Measurements from ENCODE around the gene ZHX3.

- no peak for TF ChIP-seq CEBPZ (IDR thresholded peaks at IDR 0.05; ENCODE audit: low read depth, low read length)
- TF ChIP-seq EZH2 (IDR thresholded peaks at IDR 0.05; ENCODE audit: borderline replicate concordance, control insufficient read depth, low read depth, low read length) = no peak
- TF ChIP-seq, protein P1, sequence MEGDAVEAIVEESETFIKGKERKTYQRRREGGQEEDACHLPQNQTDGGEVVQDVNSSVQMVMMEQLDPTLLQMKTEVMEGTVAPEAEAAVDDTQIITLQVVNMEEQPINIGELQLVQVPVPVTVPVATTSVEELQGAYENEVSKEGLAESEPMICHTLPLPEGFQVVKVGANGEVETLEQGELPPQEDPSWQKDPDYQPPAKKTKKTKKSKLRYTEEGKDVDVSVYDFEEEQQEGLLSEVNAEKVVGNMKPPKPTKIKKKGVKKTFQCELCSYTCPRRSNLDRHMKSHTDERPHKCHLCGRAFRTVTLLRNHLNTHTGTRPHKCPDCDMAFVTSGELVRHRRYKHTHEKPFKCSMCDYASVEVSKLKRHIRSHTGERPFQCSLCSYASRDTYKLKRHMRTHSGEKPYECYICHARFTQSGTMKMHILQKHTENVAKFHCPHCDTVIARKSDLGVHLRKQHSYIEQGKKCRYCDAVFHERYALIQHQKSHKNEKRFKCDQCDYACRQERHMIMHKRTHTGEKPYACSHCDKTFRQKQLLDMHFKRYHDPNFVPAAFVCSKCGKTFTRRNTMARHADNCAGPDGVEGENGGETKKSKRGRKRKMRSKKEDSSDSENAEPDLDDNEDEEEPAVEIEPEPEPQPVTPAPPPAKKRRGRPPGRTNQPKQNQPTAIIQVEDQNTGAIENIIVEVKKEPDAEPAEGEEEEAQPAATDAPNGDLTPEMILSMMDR (IDR thresholded peaks at IDR 0.05 in 2 of 3, conservative IDR thresholded peaks at IDR 0.05 in 1 of 3; ENCODE audit: control insufficient read depth in 2 of 3, extremely low read depth in 1 of 3, insufficient read depth in 1 of 3, low read depth in 3 of 3, low read length in 3 of 3) = no peak
- no peak for TF ChIP-seq RFX5 (IDR thresholded peaks at IDR 0.05; ENCODE audit: low read depth, low read length)
- no peak for TF ChIP-seq BRCA1 (IDR thresholded peaks at IDR 0.05; ENCODE audit: low read depth, low read length)
- TF ChIP-seq SUZ12 (IDR thresholded peaks at IDR 0.05; ENCODE audit: unreplicated experiment) = no peak
- TF ChIP-seq MAX (IDR thresholded peaks at IDR 0.05; ENCODE audit: low read depth, low read length) = no peak
- no peak for TF ChIP-seq BCL11A (IDR thresholded peaks at IDR 0.05; ENCODE audit: low read depth, low read length)
- TF ChIP-seq, protein P2, sequence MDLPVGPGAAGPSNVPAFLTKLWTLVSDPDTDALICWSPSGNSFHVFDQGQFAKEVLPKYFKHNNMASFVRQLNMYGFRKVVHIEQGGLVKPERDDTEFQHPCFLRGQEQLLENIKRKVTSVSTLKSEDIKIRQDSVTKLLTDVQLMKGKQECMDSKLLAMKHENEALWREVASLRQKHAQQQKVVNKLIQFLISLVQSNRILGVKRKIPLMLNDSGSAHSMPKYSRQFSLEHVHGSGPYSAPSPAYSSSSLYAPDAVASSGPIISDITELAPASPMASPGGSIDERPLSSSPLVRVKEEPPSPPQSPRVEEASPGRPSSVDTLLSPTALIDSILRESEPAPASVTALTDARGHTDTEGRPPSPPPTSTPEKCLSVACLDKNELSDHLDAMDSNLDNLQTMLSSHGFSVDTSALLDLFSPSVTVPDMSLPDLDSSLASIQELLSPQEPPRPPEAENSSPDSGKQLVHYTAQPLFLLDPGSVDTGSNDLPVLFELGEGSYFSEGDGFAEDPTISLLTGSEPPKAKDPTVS (IDR thresholded peaks at IDR 0.05; ENCODE audit: low read depth, low read length) = no peak
- TF ChIP-seq POLR2A (IDR thresholded peaks at IDR 0.05; ENCODE audit: low read depth, low read length) = no peak
- TF ChIP-seq POLR2AphosphoS5 (IDR thresholded peaks at IDR 0.05; ENCODE audit: low read length) = no peak
These were observed 58.2 kb downstream of the ZHX3 start for GRCh38 chr20:41259309-41259708.
